Activated T-helper 2 cell treated with anti-CD3 and anti-CD28 coated beads, Interferon-gamma antibody, Interleukin-2, Interleukin-4, amounts not matched to agents 10 μg/mL and 5 μg/mL and 100 μg/mL, durations not matched to agents 14 hours and 24 hours and 36 hours (primary cell): ENCODE results near the gene SLC7A6. TPM values are rescaled to one million over a fixed set of nuclear protein-coding genes. Genes with fewer than 3 reads are reported as not detected.

Source experiments
- DNase-seq: peaks from one replicate; pipeline ENCODE4 v3.0.0; 2021; ENCODE audit warnings: low spot score
- H3K27ac Mint-ChIP-seq: one replicate; pipeline ENCODE4 v1.8.0; 2021; ENCODE audit warnings: mixed read lengths
- H3K27me3 Mint-ChIP-seq: one replicate; pipeline ENCODE4 v1.8.0; 2021; ENCODE audit warnings: low read depth, mixed read lengths
- H3K36me3 Mint-ChIP-seq: one replicate; pipeline ENCODE4 v1.8.0; 2021; ENCODE audit warnings: low read depth, mixed read lengths
- H3K4me1 Mint-ChIP-seq: one replicate; pipeline ENCODE4 v1.8.0; 2021; ENCODE audit warnings: low read depth, mixed read lengths
- H3K4me3 Mint-ChIP-seq: one replicate; pipeline ENCODE4 v1.8.0; 2021; ENCODE audit warnings: low read depth, mild to moderate bottlenecking, moderate library complexity, mixed read lengths
- H3K9me3 Mint-ChIP-seq: one replicate; pipeline ENCODE4 v1.8.0; 2021; ENCODE audit warnings: mixed read lengths
- intact Hi-C: fragments of 100-400 bp; cut with micrococcal nuclease; formaldehyde crosslinking; loops from one replicate; pipeline ENCODE4 v1.15.1; 2023
- total RNA-seq: library from RNA; stranded (reverse); gene quantifications from 2 replicates; pipeline ENCODE4 v1.2.3, GENCODE V29; 2022

The SLC7A6 gene
- 107 and 108 TPM in 2 replicates for total RNA-seq

- Mint-ChIP-seq H3K36me3 (peaks cover 32% of the 10 kb centered on the region), H3K27me3 (no peaks in the 10 kb centered on the region), H3K27ac (peak within 1 kb of the TSS; percentile 97), H3K4me1 (peaks cover 36% of the 10 kb centered on the region), H3K9me3 (no peaks in the 10 kb centered on the region), H3K4me3 (peak within 1 kb of the TSS; percentile 93)
- intact Hi-C loops, result loop anchor here (1.0 kb wide), 4 partner anchors 11 to 46 kb away; partner anchors contain the start of genes PLA2G15 and SLC7A6OS
- peak; percentile 79 for DNase-seq
Measured at GRCh38 chr16:68264128-68265077, at the start of gene SLC7A6. TSS of gene SLC7A6 (plus strand) at chr16:68264526. CDS start at chr16:68274727, 10,201 bp downstream.

DNA sequence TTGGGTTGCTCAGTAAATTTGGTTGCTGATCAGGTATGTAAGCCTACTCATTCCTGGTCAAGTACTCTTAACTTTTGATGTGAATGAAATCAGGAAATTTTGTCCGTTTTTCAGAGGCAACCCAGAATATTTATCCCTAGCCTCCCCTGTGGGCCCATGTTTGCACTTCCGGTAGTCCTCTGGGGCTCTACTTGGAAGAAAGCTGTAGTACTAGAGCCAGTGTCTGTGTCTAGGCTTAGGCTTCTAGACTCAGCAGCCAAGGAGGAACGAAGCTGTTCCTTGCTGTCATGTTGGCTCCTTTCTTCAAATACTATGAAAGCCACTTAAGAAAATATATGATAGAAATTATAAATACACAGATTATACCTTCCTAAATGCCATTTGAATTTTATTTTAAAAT is 49.6 kb upstream of the SLC7A6 start:
- Mint-ChIP-seq H3K9me3 (no peaks in the 10 kb centered on the region), H3K4me1 (peaks cover 27% of the 10 kb centered on the region), H3K36me3 (peaks cover 50% of the 10 kb centered on the region), H3K27ac (peak overlapping the region; percentile 38), H3K4me3 (no peak overlapping the region), H3K27me3 (no peaks in the 10 kb centered on the region)
- intact Hi-C loops, result no loop called here
- no peak for DNase-seq

DNA sequence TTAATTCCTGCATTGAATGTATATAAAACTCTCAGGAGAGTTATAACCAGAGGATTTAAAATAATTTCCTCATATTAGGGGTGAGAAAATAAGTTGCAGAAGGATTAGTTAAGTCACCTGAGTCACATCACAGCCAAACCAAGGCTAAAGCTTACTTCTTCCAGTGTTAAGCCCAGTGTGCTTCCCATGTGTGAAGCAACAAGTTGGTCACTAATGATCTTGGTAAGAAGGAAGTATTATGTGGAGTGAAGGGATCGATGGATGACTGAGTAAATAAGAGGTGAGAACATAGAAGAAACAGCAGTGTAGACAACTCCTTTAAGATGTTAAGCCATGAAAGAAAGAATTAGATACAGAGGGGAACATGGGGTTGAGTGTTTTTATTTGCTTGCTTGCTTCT is 49.0 kb upstream of the SLC7A6 start:
- intact Hi-C loops, result no loop called here
- H3K9me3 Mint-ChIP-seq, result no peaks in the 10 kb centered on the region
- H3K36me3 Mint-ChIP-seq, result peaks cover 53% of the 10 kb centered on the region
- H3K4me3 Mint-ChIP-seq, result no peak overlapping the region
- H3K4me1 Mint-ChIP-seq, result peaks cover 27% of the 10 kb centered on the region
- peak overlapping the region; percentile 19 for H3K27ac Mint-ChIP-seq
- DNase-seq, result no peak
- H3K27me3 Mint-ChIP-seq, result no peaks in the 10 kb centered on the region

GRCh38 chr16:68216240-68216639 is 48.1 kb upstream of the SLC7A6 start:
- intact Hi-C loops, result no loop called here
- Mint-ChIP-seq H3K9me3 (no peaks in the 10 kb centered on the region), H3K36me3 (peaks cover 48% of the 10 kb centered on the region), H3K4me1 (peaks cover 22% of the 10 kb centered on the region), H3K27me3 (no peaks in the 10 kb centered on the region), H3K4me3 (no peak overlapping the region), H3K27ac (peak overlapping the region; percentile 74)
- DNase-seq, result no peak

GRCh38 chr16:68217506-68217905 is 46.8 kb upstream of the SLC7A6 start:
- intact Hi-C loops, result no loop called here

GRCh38 chr16:68219725-68220351 is 44.5 kb upstream of the SLC7A6 start:
- Mint-ChIP-seq H3K27me3 (no peaks in the 10 kb centered on the region), H3K4me1 (peaks cover 7% of the 10 kb centered on the region), H3K36me3 (peaks cover 47% of the 10 kb centered on the region), H3K4me3 (no peak overlapping the region), H3K9me3 (no peaks in the 10 kb centered on the region), H3K27ac (no peak overlapping the region)
- intact Hi-C loops, result no loop called here
- DNase-seq, result no peak

More at GRCh38 chr16:68217506-68217905, 46.8 kb upstream of the SLC7A6 start:
- peak overlapping the region; percentile 17 for H3K27ac Mint-ChIP-seq
- peaks cover 48% of the 10 kb centered on the region for H3K36me3 Mint-ChIP-seq
- no peak overlapping the region for H3K4me3 Mint-ChIP-seq
- no peaks in the 10 kb centered on the region for H3K27me3 Mint-ChIP-seq
- H3K9me3 Mint-ChIP-seq, result no peaks in the 10 kb centered on the region
- peaks cover 15% of the 10 kb centered on the region for H3K4me1 Mint-ChIP-seq
- no peak for DNase-seq

DNA sequence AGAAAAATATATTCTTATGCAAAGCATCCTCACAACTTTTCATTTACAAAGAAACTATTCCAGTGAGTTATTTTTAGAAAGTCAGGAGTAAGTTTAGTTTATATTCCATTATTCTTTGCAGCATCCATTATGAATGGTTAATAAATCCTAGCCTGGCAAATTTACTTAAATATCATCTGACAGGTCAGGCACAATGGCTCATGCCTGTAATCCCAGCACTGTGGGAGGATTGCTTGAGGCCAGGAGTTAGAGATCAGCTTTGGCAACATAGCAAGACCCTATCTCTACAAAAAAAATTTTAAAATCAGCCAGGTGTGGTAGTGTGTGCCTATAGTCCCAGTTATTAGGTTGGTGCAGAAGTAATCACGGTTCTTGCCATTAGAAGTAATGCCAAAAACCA is 41.3 kb upstream of the SLC7A6 start:
- Mint-ChIP-seq H3K9me3 (no peaks in the 10 kb centered on the region), H3K4me3 (no peak overlapping the region), H3K27me3 (no peaks in the 10 kb centered on the region), H3K4me1 (peaks cover 28% of the 10 kb centered on the region), H3K27ac (no peak overlapping the region), H3K36me3 (peaks cover 49% of the 10 kb centered on the region)
- no peak for DNase-seq
- intact Hi-C loops, result no loop called here

DNA sequence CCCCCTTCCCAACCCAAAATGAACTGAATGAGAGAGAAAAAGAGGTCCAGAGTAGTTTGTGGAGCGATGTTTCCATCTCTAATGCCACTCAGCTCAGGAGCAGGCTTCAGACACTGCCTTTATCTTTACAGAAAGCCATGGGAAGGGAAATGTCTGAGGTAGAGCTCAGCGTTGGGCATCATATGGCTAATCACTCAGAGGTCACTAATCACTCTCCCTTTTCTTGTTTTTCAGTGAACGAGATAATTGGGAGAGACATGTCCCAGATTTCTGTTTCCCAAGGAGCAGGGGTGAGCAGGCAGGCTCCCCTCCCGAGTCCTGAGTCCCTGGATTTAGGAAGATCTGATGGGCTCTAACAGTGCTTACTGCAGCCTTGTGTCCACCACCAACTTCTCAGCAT is 38.2 kb upstream of the SLC7A6 start:
- intact Hi-C loops, result no loop called here
- H3K4me3 Mint-ChIP-seq, result no peak overlapping the region

GRCh38 chr16:68227183-68227793 is 37.0 kb upstream of the SLC7A6 start:
- Mint-ChIP-seq H3K36me3 (peaks cover 45% of the 10 kb centered on the region), H3K4me1 (peaks cover 39% of the 10 kb centered on the region), H3K27ac (peak overlapping the region; percentile 85), H3K27me3 (no peaks in the 10 kb centered on the region), H3K9me3 (no peaks in the 10 kb centered on the region), H3K4me3 (peak overlapping the region; percentile 22)
- DNase-seq, result no peak
- intact Hi-C loops, result loop anchor here (1.0 kb wide), 1 partner anchor 133 kb away; no protein-coding TSS in a partner anchor

More for the DNA sequence above, 38.2 kb upstream of the SLC7A6 start:
- peak overlapping the region; percentile 85 for H3K27ac Mint-ChIP-seq
- H3K36me3 Mint-ChIP-seq, result peaks cover 54% of the 10 kb centered on the region
- peaks cover 41% of the 10 kb centered on the region for H3K4me1 Mint-ChIP-seq
- H3K9me3 Mint-ChIP-seq, result no peaks in the 10 kb centered on the region
- DNase-seq, result no peak
- no peaks in the 10 kb centered on the region for H3K27me3 Mint-ChIP-seq

DNA sequence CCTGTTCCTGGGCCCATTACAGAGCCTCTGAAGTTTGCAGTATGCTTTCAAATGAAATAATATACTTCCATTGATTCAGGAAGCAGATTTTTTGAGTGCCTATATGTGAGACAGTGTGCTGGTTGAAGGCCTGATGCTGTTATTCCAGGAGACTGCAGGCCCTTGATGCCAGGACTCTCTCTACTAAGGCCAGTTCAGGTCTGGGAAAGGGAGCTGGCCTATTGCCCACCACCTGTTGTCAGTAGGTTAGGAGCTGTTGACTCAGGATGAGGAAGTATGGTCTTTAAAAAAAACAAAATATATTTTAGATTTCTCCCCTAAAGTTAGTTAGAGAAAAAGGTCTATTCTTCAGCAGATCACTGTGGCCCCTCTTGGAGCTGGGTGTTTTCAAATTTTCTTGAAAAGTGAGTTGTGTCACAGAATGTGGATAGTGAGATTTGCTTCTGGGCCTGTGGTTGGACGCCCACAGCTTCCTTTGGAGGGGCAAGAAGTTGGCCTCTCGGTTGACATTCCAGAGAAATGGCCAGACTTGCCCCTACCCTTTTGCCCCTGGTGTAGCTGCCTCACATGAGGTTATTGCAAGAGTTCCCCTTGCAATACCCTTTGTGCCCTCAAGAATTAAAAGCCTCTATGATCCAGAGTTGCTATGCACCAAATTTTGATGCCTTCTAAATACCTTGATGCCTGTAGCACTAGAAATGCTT is 36.3 kb upstream of the SLC7A6 start:
- DNase-seq, result no peak
- intact Hi-C loops, result loop anchor here (1.0 kb wide), 1 partner anchor 134 kb away; no protein-coding TSS in a partner anchor
- no peak overlapping the region for H3K4me3 Mint-ChIP-seq
- H3K27me3 Mint-ChIP-seq, result no peaks in the 10 kb centered on the region
- H3K4me1 Mint-ChIP-seq, result peaks cover 43% of the 10 kb centered on the region
- H3K36me3 Mint-ChIP-seq, result peaks cover 39% of the 10 kb centered on the region
- H3K27ac Mint-ChIP-seq, result peak overlapping the region; percentile 85
- no peaks in the 10 kb centered on the region for H3K9me3 Mint-ChIP-seq

- H3K27ac Mint-ChIP-seq, result no peak overlapping the region
- DNase-seq, result no peak
- no peak overlapping the region for H3K4me3 Mint-ChIP-seq
- no peaks in the 10 kb centered on the region for H3K9me3 Mint-ChIP-seq
- H3K4me1 Mint-ChIP-seq, result peaks cover 46% of the 10 kb centered on the region
- H3K36me3 Mint-ChIP-seq, result peaks cover 39% of the 10 kb centered on the region
- no peaks in the 10 kb centered on the region for H3K27me3 Mint-ChIP-seq
- intact Hi-C loops, result no loop called here
Measured at GRCh38 chr16:68228652-68229051, 35.7 kb upstream of the SLC7A6 start.
